Thyroid gland (tissue), 4 donors: ENCODE results near the gene PHACTR1.

ENCODE experiments used
- POLR2A ChIP-seq, 2 donors: fragments of 450-650 bp; IDR thresholded peaks; one replicate each; pipeline ENCODE4 v1.6.1; 2017; ENCODE audit warnings: antibody characterized with exemption in 2 of 2, mild to moderate bottlenecking in 2 of 2, moderate library complexity in 1 of 2
- TF ChIP-seq, protein P1 (sequence below), 6 experiments: fragments of 200-600 bp in 3 of 6; fragments of 450-650 bp in 3 of 6; sonication (generic) in 3 of 6; IDR thresholded peaks; one replicate each; pipeline ENCODE4 v1.5.1; 2016 to 2019; ENCODE audit warnings: antibody characterized with exemption in 6 of 6, mild to moderate bottlenecking in 2 of 6, inconsistent platforms in 1 of 6, moderate library complexity in 1 of 6

DNA sequence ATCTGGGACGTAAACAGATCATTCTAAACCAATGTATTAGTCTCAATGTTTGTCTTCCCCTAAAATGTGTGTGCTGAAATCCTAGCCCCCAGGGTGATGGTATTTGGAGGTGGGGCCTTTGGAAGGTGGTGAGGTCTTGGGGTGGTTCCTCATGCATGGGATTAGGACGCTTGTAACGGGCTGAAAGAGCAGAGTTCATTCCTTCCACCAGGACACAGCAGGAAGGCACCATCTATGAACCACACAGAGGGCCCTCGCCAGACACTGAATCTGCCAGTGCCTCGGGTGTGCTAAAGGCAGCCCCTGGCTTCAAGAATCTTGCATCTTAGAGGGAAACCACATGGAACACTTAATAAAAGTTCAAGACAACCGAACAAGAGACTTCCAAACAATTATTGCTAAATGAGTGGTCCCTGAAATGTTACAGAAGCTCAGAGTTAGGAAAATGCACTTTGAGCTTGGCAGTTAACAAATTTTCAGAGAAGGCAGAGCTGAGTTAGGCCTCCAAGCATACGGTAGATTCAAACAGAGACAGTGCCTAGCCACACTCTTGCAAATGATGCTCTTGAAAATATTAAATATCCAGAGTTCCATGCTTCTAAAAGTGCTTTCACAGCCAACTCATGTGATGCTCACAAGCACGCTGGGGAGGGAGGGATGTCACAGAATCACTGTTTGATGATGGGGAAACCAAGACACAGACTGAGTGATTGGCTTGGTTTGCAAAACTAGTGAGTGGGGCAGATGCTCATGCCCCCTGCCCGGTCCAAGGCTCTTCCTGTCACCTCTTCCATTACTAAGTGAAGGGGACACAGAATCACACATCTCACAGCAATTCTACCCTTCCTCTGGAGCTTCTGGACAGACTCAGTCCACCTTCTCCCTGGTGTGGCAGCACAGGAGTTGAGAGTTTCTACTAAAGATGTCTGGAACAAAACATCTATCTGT is 584.4 kb downstream of the PHACTR1 start:
- TF ChIP-seq, protein P1, sequence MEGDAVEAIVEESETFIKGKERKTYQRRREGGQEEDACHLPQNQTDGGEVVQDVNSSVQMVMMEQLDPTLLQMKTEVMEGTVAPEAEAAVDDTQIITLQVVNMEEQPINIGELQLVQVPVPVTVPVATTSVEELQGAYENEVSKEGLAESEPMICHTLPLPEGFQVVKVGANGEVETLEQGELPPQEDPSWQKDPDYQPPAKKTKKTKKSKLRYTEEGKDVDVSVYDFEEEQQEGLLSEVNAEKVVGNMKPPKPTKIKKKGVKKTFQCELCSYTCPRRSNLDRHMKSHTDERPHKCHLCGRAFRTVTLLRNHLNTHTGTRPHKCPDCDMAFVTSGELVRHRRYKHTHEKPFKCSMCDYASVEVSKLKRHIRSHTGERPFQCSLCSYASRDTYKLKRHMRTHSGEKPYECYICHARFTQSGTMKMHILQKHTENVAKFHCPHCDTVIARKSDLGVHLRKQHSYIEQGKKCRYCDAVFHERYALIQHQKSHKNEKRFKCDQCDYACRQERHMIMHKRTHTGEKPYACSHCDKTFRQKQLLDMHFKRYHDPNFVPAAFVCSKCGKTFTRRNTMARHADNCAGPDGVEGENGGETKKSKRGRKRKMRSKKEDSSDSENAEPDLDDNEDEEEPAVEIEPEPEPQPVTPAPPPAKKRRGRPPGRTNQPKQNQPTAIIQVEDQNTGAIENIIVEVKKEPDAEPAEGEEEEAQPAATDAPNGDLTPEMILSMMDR (IDR thresholded peaks at IDR 0.05): no peak
- TF ChIP-seq POLR2A (IDR thresholded peaks at IDR 0.05): no peak
